NT2/D1 (cell line): ENCODE measurements around the gene NUP54.

ENCODE experiments used
- SUZ12 ChIP-seq: IDR thresholded peaks from 2 replicates; pipeline ENCODE4 v1.6.1; 2011; ENCODE audit not compliant: insufficient read length, insufficient read depth; ENCODE audit errors: extremely low read depth
- ZNF274 ChIP-seq: IDR thresholded peaks from 2 replicates; pipeline ENCODE4 v1.6.1; 2011; ENCODE audit warnings: mild to moderate bottlenecking, low read depth, low read length

DNA sequence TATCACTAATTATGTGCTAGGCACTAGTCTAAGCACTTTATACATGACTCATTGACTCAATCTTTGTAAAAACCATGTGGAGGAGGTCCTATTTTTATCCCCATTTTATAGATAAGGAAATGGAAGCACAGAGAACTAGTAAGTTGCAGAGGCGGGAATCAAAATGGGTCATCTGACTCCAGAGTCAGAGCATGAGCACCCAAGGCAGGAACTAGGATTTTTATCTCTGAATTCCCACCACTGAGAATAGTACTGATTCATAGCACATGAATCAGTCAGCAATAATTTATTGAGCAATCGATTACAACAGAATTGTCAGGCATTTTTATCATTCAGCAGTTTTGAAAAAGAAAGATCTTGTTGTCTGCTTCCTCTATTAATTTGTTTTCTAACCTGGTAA, 46.1 kb upstream of the NUP54 start:
- no peak for TF ChIP-seq ZNF274
- TF ChIP-seq SUZ12: no peak
